HepG2 (cell line): Measurements from ENCODE around the gene CD300A. TPM values are rescaled to one million over a fixed set of nuclear protein-coding genes. Genes with fewer than 3 reads are reported as not detected.
A peak's percentile ranks its signal among the peaks of the same experiment; 100 is the strongest.

Experiments
- AGO2 ChIP-seq: fragments of 200-400 bp; formaldehyde crosslinking; optimal IDR thresholded peaks from 2 replicates; pipeline ENCODE3; 2017; ENCODE audit warnings: mild to moderate bottlenecking, low read depth, low read length, moderate library complexity
- AKAP8 ChIP-seq: sonication (generic); formaldehyde crosslinking; IDR thresholded peaks from 2 replicates; pipeline ENCODE4 v1.5.1; 2020; ENCODE audit warnings: mild to moderate bottlenecking, missing genetic modification reagents
- ATM ChIP-seq: fragments of 450-650 bp; IDR thresholded peaks from 2 replicates; pipeline ENCODE4 v1.7.1; 2017; ENCODE audit warnings: mild to moderate bottlenecking, borderline replicate concordance
- E2F5 ChIP-seq: sonication (generic); formaldehyde crosslinking; conservative IDR thresholded peaks from 2 replicates; pipeline ENCODE4 v1.4.0; 2020; ENCODE audit warnings: missing genetic modification reagents
- ERF ChIP-seq: IDR thresholded peaks from 2 replicates; pipeline ENCODE4 v1.6.1; 2018; ENCODE audit warnings: missing biosample characterization, missing genetic modification reagents
- FOXA3 ChIP-seq: IDR thresholded peaks from 2 replicates; pipeline ENCODE4 v1.6.1; 2016; ENCODE audit warnings: missing genetic modification reagents, missing compliant biosample characterization
- HES4 ChIP-seq: sonication (generic); formaldehyde crosslinking; IDR thresholded peaks from 2 replicates; pipeline ENCODE4 v1.9.0; 2021; ENCODE audit warnings: mild to moderate bottlenecking, missing genetic modification reagents, borderline replicate concordance
- HOXA5 ChIP-seq: sonication (generic); formaldehyde crosslinking; IDR thresholded peaks from 2 replicates; pipeline ENCODE4 v1.4.0; 2020; ENCODE audit warnings: missing genetic modification reagents
- HOXA7 ChIP-seq: sonication (generic); formaldehyde crosslinking; IDR thresholded peaks from 2 replicates; pipeline ENCODE4 v1.8.1; 2022; ENCODE audit warnings: mild to moderate bottlenecking, missing genetic modification reagents, moderate library complexity
- NRL ChIP-seq: sonication (generic); formaldehyde crosslinking; IDR thresholded peaks from 2 replicates; pipeline ENCODE4 v1.5.0; 2020; ENCODE audit warnings: missing genetic modification reagents, mild to moderate bottlenecking, moderate library complexity, borderline replicate concordance
- RFX5 ChIP-seq: IDR thresholded peaks from 2 replicates; pipeline ENCODE4 v1.6.1; 2011; ENCODE audit warnings: low read depth, low read length, improper control_type of control experiment
- SIN3A ChIP-seq: IDR thresholded peaks from 2 replicates; pipeline ENCODE4 v1.6.1; 2011; ENCODE audit warnings: low read depth, mild to moderate bottlenecking, control low read depth, low read length, borderline replicate concordance
- SMYD3 ChIP-seq: sonication (generic); formaldehyde crosslinking; IDR thresholded peaks from 2 replicates; pipeline ENCODE4 v1.8.1; 2023; ENCODE audit warnings: mild to moderate bottlenecking, missing genetic modification reagents
- SNRNP70 ChIP-seq: fragments of 200-400 bp; formaldehyde crosslinking; IDR thresholded peaks from 2 replicates; pipeline ENCODE4 v1.6.1; 2017; ENCODE audit warnings: mild to moderate bottlenecking, low read depth, low read length, moderate library complexity
- SOX5 ChIP-seq: IDR thresholded peaks from 2 replicates; pipeline ENCODE4 v1.6.1; 2016; ENCODE audit warnings: borderline replicate concordance
- WIZ ChIP-seq: sonication (generic); formaldehyde crosslinking; IDR thresholded peaks from 2 replicates; pipeline ENCODE4 v1.5.1; 2020; ENCODE audit warnings: mild to moderate bottlenecking, missing genetic modification reagents
- ZBTB42 ChIP-seq: sonication (generic); formaldehyde crosslinking; IDR thresholded peaks from 2 replicates; pipeline ENCODE4 v1.5.0; 2020; ENCODE audit warnings: mild to moderate bottlenecking, missing genetic modification reagents
- ZFP36L1 ChIP-seq: sonication (generic); formaldehyde crosslinking; IDR thresholded peaks from 2 replicates; pipeline ENCODE4 v1.8.0; 2022; ENCODE audit warnings: mild to moderate bottlenecking, missing genetic modification reagents, moderate library complexity
- ZNF317 ChIP-seq: sonication (generic); formaldehyde crosslinking; IDR thresholded peaks from 2 replicates; pipeline ENCODE4 v1.5.0; 2020; ENCODE audit warnings: mild to moderate bottlenecking, missing genetic modification reagents
- ZNF362 ChIP-seq: sonication (generic); formaldehyde crosslinking; IDR thresholded peaks from 2 replicates; pipeline ENCODE4 v1.4.0; 2020; ENCODE audit warnings: missing genetic modification reagents, mild to moderate bottlenecking, borderline replicate concordance
- ZNF878 ChIP-seq: sonication (generic); formaldehyde crosslinking; IDR thresholded peaks from 2 replicates; pipeline ENCODE4 v1.8.1; 2023; ENCODE audit warnings: mild to moderate bottlenecking, missing genetic modification reagents, moderate library complexity
- polyA plus RNA-seq, 8 experiments: library from polyadenylated mRNA; depleted of rRNA in 3 of 8; stranded (reverse) in 7 of 8; unstranded in 1 of 8; fragments of >200 nt; fragmentation: Illumina TruSeq in 4 of 8; extraction: Trizol in 4 of 8; gene quantifications; 2 replicates each; pipeline versions ENCODE4 v1.2.1 to v1.2.3, GENCODE V29; 2011 to 2016; ENCODE audit warnings: low read depth in 4 of 8, missing spikeins in 1 of 8, mixed read lengths in 1 of 8; ENCODE audit not compliant: insufficient read depth in 1 of 8
- total RNA-seq, 5 experiments: library from RNA; depleted of rRNA; stranded (reverse); fragments of >200 nt; fragmentation: Illumina TruSeq; extraction: Trizol; gene quantifications; 2 replicates each; pipeline ENCODE4 v1.2.3, GENCODE V29; 2016; ENCODE audit warnings: low read depth in 1 of 5
- TF ChIP-seq, protein P1 (sequence below): sonication (generic); formaldehyde crosslinking; IDR thresholded peaks from 2 replicates; pipeline ENCODE4 v1.4.0; 2020; ENCODE audit warnings: low read depth, mild to moderate bottlenecking, missing genetic modification reagents
- TF ChIP-seq, protein P2 (sequence below): sonication (generic); formaldehyde crosslinking; IDR thresholded peaks from 2 replicates; pipeline ENCODE4 v1.5.1; 2020; ENCODE audit warnings: mild to moderate bottlenecking, missing genetic modification reagents, borderline replicate concordance
- TF ChIP-seq, protein P3 (sequence below): sonication (generic); formaldehyde crosslinking; IDR thresholded peaks from 2 replicates; pipeline ENCODE4 v1.8.1; 2023; ENCODE audit warnings: mild to moderate bottlenecking, moderate library complexity, missing genetic modification reagents

The CD300A gene
- total and polyA plus RNA-seq, 2 of the 13 experiments (the other 11 are each of a cell fraction or from before 2014, with no cell fraction given) = not detected

DNA sequence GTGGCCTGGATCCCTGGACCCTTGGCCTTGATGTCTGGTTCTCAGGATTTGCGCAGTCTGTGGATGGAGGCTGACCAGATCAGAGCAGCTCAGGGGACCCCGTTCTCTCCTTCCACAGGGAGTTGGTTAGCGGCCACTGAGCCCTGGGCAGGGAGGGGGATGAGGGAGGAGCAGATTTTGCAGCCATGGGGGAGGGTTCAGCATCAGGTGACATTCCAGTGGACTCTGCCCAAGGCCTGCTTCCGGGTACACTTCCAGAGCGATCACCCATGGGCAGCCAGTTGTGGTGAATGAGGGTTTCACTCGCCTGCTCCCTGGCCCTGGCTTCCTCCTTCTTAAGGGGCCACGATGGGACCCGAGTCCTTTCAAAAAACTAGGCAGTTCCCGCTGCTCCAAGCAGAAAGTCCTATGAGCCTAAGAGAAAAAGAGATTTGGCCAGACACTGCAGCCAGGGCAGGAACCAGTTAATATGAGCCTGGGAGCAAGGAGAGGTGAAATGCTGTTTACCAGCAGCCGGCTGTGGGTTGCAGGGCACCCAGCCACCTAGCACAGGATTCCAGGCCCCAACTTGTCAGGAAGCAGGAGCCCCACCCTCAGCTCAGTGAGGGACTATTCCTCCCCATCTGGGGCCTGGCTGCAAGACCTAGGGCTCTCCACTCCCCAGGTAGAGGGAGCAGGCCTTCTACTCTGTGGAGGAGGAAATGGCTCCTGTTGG is 39.2 kb upstream of the CD300A start (continued):
- TF ChIP-seq, protein P1, sequence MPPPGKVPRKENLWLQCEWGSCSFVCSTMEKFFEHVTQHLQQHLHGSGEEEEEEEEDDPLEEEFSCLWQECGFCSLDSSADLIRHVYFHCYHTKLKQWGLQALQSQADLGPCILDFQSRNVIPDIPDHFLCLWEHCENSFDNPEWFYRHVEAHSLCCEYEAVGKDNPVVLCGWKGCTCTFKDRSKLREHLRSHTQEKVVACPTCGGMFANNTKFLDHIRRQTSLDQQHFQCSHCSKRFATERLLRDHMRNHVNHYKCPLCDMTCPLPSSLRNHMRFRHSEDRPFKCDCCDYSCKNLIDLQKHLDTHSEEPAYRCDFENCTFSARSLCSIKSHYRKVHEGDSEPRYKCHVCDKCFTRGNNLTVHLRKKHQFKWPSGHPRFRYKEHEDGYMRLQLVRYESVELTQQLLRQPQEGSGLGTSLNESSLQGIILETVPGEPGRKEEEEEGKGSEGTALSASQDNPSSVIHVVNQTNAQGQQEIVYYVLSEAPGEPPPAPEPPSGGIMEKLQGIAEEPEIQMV (CRISPR knock-in tag) = no peak; the same call in 1 of the 2 replicates
- TF ChIP-seq AKAP8 (CRISPR knock-in tag) (peak; percentile 52; the same call in 1 of the 2 replicates), NRL (CRISPR knock-in tag) (no peak; the same call in 1 of the 2 replicates), WIZ (CRISPR knock-in tag) (0 out of 2 replicates have a peak, but pooled peaks have one; percentile 14), ZFP36L1 (peak; percentile 66; the same call in 1 of the 2 replicates), HOXA7 (no peak), ZNF878 (CRISPR knock-in tag) (peak; percentile 87), ZNF362 (CRISPR knock-in tag) (no peak), FOXA3 (peak; percentile 69), RFX5 (no peak), SOX5 (CRISPR knock-in tag) (peak; percentile 74; the same call in 1 of the 2 replicates), AGO2 (peak; percentile 53), ZNF317 (CRISPR knock-in tag) (peak; percentile 87), SNRNP70 (no peak), SIN3A (no peak), ZBTB42 (CRISPR knock-in tag) (0 out of 2 replicates have a peak, but pooled peaks have one; percentile 39), HES4 (CRISPR knock-in tag) (no peak; the same call in 1 of the 2 replicates), HOXA5 (peak; percentile 64; the same call in 1 of the 2 replicates), ERF (CRISPR knock-in tag) (peak; percentile 90), E2F5 (peak; percentile 11; the same call in 1 of the 2 replicates), SMYD3 (peak; percentile 53; the same call in 1 of the 2 replicates), ATM (no peak)
- TF ChIP-seq, protein P2, sequence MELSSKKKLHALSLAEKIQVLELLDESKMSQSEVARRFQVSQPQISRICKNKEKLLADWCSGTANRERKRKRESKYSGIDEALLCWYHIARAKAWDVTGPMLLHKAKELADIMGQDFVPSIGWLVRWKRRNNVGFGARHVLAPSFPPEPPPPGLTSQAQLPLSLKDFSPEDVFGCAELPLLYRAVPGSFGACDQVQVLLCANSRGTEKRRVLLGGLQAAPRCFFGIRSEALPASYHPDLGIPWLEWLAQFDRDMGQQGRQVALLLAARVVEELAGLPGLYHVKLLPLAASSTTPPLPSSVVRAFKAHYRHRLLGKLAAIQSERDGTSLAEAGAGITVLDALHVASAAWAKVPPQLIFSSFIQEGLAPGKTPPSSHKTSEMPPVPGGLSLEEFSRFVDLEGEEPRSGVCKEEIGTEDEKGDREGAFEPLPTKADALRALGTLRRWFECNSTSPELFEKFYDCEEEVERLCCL (CRISPR knock-in tag) = no peak
- TF ChIP-seq, protein P3, sequence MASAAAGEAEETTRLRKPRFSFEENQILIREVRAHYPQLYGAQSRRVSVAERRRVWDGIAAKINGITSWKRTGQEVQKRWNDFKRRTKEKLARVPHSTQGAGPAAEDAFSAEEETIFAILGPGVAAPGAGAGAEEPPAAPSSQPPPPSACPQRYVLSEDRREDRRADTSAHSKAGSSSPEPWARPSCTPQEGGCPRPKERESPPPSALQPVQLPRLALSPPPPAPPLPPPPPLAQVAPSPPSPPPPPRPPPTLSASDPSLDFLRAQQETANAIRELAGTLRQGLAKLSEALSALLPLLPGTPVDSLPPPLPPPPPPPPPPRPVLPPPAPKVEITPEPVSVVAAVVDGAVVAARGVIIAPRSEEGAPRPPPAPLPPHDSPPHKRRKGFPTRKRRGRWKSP (CRISPR knock-in tag) = peak; percentile 79; the same call in 1 of the 2 replicates
